ENCODE data around the gene PDE8B. TPM values are rescaled to one million over a fixed set of nuclear protein-coding genes. Genes with fewer than 3 reads are reported as not detected.

PDE8B gene
- total RNA-seq, 3 donors from 2014 or later = 4.9 to 57.1 (median 8.6) TPM

- H3K36me3 ChIP-seq = peaks cover 8% of the 10 kb centered on the region
- intact Hi-C loops (cut with DNase I; ENCODE audit: low total_unique reads) = no loop called here
- H3K27me3 ChIP-seq = no peaks in the 10 kb centered on the region
- no peak for TF ChIP-seq POLR2AphosphoS5 (IDR thresholded peaks at IDR 0.05)
- no peak for TF ChIP-seq POLR2A (IDR thresholded peaks at IDR 0.05)
- no peak for TF ChIP-seq CTCF (IDR thresholded peaks at IDR 0.05)
- H3K4me3 ChIP-seq = no peak overlapping the region
- DNase-seq (ENCODE audit: low spot score in 2 of 2) = no peak
- H3K4me1 ChIP-seq = no peaks in the 10 kb centered on the region
- H3K9me3 ChIP-seq = no peaks in the 10 kb centered on the region
- no peak overlapping the region for H3K27ac ChIP-seq
Measured at GRCh38 chr5:77431719-77432118, 221.2 kb downstream of the PDE8B start.

- no peak overlapping the region for H3K4me3 ChIP-seq
- intact Hi-C loops (cut with DNase I; ENCODE audit: low total_unique reads) = no loop called here
- peaks cover 8% of the 10 kb centered on the region for H3K36me3 ChIP-seq
- no peak for TF ChIP-seq CTCF (IDR thresholded peaks at IDR 0.05)
- no peaks in the 10 kb centered on the region for H3K27me3 ChIP-seq
- no peaks in the 10 kb centered on the region for H3K4me1 ChIP-seq
- no peak for DNase-seq (ENCODE audit: low spot score in 2 of 2)
- no peaks in the 10 kb centered on the region for H3K9me3 ChIP-seq
- no peak overlapping the region for H3K27ac ChIP-seq
Measured at GRCh38 chr5:77437194-77437593, 226.7 kb downstream of the PDE8B start.

GRCh38 chr5:77438071-77438470 is 227.6 kb downstream of the PDE8B start:
- Histone ChIP-seq H3K4me3 (no peak overlapping the region), H3K27me3 (no peaks in the 10 kb centered on the region), H3K27ac (no peak overlapping the region), H3K36me3 (peaks cover 8% of the 10 kb centered on the region), H3K4me1 (no peaks in the 10 kb centered on the region), H3K9me3 (no peaks in the 10 kb centered on the region)
- DNase-seq (ENCODE audit: low spot score in 2 of 2) = no peak
- intact Hi-C loops (cut with DNase I; ENCODE audit: low total_unique reads) = no loop called here
- TF ChIP-seq POLR2AphosphoS5 (IDR thresholded peaks at IDR 0.05) = no peak
- no peak for TF ChIP-seq POLR2A (IDR thresholded peaks at IDR 0.05)
- no peak for TF ChIP-seq CTCF (IDR thresholded peaks at IDR 0.05)

- intact Hi-C loops (cut with DNase I; ENCODE audit: low total_unique reads) = no loop called here
- no peak for TF ChIP-seq POLR2A (IDR thresholded peaks at IDR 0.05)
- TF ChIP-seq CTCF (IDR thresholded peaks at IDR 0.05) = no peak
- no peak for TF ChIP-seq POLR2AphosphoS5 (IDR thresholded peaks at IDR 0.05)
Measured at GRCh38 chr5:77443670-77444069, 233.2 kb downstream of the PDE8B start.

GRCh38 chr5:77444356-77444755 is 233.9 kb downstream of the PDE8B start:
- Histone ChIP-seq H3K36me3 (no peaks in the 10 kb centered on the region), H3K27me3 (no peaks in the 10 kb centered on the region), H3K9me3 (no peaks in the 10 kb centered on the region), H3K4me3 (no peak overlapping the region), H3K4me1 (no peaks in the 10 kb centered on the region), H3K27ac (no peak overlapping the region)
- intact Hi-C loops (cut with DNase I; ENCODE audit: low total_unique reads) = no loop called here
- no peak for DNase-seq (ENCODE audit: low spot score in 2 of 2)
- TF ChIP-seq POLR2A (IDR thresholded peaks at IDR 0.05) (no peak), CTCF (IDR thresholded peaks at IDR 0.05) (no peak), POLR2AphosphoS5 (IDR thresholded peaks at IDR 0.05) (no peak)

More at GRCh38 chr5:77443670-77444069, 233.2 kb downstream of the PDE8B start:
- no peak overlapping the region for H3K4me3 ChIP-seq
- no peaks in the 10 kb centered on the region for H3K36me3 ChIP-seq
- H3K4me1 ChIP-seq = no peaks in the 10 kb centered on the region
- no peak for DNase-seq (ENCODE audit: low spot score in 2 of 2)
- H3K27ac ChIP-seq = no peak overlapping the region
- H3K9me3 ChIP-seq = no peaks in the 10 kb centered on the region
- no peaks in the 10 kb centered on the region for H3K27me3 ChIP-seq
